GM20431 (cell line): Measurements from ENCODE around the gene VASN.

Source experiments
- in situ Hi-C: fragments of 300-500 bp; cut with MseI, MboI; formaldehyde crosslinking; loops from one replicate; pipeline ENCODE4 v1.15.0; 2020; ENCODE audit warnings: low sequenced_read_pairs; ENCODE audit not compliant: unreplicated experiment

VASN gene

DNA sequence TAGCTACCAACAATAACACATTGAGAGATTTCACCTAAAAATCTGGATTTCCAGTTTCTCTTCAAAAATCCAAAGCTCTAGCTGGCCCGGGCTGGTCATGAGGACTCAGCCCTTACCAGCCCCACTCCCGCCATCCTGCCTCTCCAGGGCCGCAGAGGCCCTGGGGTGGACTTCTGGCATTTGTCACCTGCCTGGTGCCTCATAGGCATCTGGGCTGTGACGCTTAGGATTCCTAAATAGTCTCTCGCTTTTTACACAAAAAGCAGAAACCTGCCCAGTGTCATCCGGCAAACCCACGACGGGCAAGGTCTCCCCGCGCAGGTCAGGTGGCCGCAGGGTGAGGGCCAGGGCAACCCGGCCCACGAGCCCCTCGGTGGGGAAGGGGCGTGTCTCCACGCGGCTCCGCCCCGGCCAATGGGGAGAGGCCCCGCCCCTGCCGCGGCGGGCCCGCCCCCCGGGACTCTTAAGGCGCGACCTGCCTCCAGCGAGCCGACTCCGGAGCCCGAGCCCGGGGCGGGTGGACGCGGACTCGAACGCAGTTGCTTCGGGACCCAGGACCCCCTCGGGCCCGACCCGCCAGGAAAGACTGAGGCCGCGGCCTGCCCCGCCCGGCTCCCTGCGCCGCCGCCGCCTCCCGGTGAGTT is at the start of gene VASN:
Gene VASN, plus strand, starts transcription at position 492 of the 644 bp plus-strand sequence. CDS start 9,030 bp downstream, outside the sequence.
- in situ Hi-C loops, result no loop called here

DNA sequence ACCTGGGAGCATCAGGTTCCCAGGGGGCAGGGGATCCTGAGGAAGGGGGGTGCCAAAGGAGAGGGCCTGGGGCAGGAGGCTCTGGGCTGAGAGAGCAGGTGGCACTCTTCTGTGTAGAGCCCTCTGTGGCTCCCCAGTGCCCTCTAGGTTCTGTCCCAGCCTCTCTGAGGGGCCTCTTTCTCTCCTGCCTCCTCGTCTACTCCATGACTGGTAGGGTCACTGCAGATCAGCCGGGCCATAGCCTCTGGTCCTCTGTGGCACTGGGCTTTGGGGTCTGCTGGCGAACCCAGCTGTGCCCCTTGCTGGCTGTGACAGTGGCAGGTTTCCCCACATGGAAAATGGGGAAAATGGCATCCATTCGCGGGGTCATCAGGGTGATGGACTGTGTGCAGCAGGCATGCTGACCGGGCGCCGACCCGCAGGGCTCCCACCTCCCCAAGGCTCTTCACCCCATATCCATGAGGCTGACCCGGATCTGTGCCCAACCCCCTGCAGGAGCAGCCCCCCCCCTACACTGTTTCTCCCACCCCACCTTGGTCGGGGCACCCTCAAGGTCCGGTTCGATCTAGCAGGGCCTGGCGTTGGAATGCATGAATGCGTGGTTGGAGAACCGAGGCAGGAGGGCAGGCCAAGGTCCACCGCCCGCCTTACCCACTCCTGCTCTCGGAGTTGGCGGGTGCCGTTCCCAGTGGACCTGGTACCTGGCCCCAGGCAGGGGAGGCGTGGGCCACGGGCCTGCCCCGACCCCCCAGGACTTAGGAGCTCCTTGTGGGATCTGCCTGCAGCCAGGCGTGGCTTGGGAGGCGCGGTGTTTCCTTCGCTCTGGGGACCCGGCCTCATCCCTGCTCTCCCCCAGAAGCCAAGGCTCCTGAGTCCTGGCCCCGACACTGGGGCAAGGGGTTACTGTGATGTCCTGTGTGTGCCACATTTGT is 49.3 kb upstream of the VASN start:
- in situ Hi-C loops, result no loop called here

DNA sequence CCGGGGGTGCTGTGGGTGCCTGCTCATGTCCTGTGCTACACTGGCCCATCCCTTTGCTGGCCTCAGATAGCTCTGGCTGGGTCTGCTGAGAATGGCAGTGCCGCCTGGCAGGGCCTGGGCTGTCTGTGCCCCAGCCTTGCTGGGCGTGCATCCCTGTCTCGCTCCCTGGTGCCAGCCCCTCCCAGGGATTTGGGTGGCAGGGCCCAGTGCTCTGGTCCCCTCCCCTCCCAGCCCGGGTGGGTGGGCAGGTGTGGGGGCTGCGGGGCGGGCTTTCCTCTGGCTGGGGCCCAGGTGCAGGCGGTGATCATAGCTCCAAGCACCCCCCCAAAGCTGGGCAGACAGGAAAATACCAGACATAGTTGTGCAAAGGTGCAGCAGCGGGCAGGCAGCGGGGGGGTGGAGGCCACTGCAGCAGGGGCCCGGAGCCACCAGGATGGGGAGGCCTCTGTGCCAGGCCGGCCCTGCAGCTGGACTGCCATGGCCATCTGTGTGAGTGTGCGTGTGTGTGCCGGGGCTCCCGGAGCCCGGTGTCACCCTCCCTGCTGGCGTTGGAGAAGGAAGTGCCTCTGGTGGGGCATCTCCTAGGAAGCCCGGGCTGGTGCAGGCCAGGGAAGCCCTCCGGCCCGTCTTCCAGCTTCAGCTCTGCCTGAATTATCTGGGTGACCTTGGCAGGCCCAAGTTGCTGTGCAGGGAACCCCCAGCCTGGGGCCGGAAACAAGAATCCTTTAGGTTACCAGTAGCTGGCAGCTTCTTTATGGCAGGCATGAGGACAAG is 48.4 kb upstream of the VASN start:
- in situ Hi-C loops, result no loop called here

DNA sequence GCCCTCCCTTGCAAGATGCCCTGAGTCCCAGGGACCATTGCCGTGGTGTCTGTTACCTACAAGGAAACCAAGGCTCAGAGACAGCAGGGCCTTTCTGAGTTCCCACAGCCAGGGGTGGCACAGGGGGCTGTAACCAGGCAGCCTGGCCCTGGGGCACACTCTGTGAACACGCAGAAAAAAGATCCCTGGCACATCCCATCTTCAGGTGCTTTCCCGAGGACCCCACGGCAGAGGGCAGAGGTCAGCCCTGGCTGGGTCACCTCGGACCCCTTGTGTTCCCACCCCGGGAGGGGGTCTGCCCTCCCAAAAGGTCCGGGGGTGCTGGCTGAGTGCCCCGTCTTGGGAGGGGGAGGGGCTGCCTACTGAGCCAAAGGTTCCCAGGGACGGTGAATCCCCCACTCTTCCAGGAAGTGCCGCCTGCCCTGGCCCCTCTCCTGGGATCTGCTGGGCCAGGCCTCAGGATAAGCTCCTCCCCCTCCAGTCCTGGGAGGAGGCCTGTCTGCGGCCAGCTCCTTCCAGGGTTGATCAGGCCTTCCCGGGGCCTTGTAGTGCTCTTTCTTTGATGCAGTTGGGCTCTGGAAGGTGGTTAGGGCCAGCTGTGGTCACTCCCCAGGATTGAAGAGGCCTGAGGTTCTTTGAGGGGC is 47.7 kb upstream of the VASN start:
- in situ Hi-C loops, result no loop called here

DNA sequence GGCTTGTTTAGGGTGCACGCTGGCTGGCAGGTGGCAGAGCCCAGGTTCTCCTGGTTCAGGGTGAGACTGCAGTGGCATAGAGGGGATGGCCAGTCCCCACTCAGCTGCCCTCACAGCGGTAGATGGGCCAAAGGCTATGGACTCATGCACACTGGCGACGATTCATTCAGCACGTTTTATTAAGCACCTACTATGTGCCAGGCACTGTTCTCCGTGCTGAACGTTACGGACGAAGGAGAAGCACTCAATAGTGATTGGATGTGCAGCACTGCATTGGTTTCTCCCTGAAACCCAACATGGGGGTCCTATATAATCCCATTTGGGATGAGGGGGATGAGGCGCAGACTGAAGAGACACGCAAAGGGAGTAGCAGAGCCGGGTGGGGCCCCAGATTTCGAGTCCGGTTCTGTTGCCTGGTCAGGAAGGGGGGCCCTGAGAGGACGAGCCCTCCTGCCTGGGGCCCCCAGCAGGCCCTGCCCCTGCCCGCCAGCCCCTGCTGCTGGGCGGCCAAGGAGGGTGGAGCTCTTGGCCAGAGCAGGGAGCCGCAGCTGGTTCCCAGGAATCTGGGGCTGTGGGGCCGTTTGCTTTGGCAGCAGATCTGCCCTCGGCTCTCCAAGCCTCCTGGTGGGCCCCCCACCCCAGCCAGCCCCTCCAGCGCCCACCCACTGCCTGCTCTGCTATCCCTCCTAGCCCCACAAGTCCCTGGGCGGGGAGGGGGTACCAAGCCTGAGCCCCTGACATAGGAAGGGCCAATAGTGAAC is 47.0 kb upstream of the VASN start:
- in situ Hi-C loops, result no loop called here

DNA sequence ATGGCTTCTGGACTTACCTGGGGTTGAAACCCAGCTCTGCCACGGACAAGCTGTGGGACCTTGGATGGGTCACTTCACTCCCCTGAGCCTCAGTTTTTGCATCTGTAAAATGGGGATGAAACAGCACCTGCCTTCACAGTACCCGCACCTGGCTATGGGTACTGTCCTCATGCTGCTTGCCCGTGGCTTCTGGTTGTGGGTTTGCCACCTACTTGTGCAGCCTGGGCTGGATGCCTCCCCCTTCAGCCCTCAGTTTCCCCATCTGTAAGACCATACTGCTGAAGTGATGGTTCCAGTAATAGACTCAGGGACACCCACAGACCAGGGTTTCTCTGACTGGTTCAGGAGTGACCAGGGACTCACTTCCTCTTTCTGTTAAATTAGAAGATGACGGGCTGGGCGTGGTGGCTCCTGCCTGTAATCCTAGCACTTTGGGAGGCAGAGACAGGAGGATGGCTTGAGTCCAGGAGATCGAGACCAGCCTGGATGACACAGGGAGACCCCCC is 46.3 kb upstream of the VASN start:
- in situ Hi-C loops, result no loop called here

DNA sequence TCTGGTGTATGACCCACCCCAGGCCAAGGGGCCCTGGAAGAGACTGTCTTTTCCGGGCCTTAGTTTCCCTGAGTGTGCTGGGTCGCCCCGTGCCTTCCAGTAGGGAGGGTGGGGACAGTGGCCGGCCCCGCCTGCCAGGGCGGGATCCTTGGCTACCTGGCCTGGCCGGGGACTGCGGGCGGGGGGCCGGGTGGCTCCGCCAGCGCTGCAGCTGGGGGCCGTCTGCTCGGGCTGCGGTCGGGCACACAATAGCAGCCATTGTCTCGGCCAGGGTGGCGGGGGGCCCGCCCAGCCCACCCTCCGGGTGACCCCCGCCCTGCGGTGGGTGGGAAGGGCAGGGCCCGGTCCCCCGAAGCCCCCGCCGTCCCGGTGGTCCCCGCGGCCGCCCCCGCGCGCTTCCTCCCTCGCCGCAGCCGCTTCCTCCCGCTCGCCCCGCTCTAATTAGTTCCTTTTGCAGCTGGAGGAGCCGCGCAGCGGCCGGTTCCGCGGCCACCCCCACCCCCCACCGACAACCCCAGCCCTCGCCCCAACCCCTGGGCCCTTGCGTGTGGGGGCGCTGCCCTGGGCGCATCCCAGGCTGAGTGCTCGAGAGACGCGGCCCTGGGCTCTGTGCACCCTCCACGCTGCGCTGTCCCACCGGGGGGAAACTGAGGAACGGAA is 44.1 kb upstream of the VASN start:
- in situ Hi-C loops, result no loop called here

DNA sequence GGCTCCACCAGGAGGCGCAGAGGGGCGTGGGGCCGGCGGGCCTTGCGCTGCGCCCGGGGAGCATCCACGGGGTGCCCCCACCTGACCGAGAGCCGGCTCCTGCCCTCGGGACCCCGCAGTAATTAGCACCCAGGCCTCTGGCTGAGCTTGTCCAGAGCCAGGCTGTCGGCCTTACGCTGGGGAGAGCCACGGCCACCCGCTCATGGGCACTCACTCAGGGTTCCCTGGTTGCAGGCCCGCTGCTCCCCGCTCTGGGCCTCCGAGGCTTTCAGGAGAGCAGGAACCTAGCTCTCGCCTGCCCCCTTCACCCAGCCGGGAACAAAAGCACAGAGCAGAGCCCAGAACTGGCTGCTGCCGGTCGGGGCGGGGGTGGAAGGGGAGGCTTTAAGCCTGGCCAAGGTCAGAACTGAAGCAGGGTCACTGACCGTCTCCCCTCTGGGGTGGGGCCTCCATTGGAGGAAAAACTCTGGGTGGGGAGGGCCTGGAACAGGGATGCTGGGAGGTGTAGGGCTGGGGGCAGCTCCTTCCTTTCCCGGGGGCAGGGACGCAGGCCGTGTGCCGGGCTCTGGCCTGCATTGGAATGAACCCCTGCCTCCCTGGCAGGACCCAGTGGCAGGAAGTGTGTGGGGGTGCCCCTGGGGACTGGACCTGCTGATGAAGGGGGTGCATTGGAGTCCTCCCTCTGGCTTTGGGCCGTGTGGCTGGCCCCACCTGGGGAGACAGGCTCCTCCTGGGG is 43.4 kb upstream of the VASN start:
- in situ Hi-C loops, result no loop called here

DNA sequence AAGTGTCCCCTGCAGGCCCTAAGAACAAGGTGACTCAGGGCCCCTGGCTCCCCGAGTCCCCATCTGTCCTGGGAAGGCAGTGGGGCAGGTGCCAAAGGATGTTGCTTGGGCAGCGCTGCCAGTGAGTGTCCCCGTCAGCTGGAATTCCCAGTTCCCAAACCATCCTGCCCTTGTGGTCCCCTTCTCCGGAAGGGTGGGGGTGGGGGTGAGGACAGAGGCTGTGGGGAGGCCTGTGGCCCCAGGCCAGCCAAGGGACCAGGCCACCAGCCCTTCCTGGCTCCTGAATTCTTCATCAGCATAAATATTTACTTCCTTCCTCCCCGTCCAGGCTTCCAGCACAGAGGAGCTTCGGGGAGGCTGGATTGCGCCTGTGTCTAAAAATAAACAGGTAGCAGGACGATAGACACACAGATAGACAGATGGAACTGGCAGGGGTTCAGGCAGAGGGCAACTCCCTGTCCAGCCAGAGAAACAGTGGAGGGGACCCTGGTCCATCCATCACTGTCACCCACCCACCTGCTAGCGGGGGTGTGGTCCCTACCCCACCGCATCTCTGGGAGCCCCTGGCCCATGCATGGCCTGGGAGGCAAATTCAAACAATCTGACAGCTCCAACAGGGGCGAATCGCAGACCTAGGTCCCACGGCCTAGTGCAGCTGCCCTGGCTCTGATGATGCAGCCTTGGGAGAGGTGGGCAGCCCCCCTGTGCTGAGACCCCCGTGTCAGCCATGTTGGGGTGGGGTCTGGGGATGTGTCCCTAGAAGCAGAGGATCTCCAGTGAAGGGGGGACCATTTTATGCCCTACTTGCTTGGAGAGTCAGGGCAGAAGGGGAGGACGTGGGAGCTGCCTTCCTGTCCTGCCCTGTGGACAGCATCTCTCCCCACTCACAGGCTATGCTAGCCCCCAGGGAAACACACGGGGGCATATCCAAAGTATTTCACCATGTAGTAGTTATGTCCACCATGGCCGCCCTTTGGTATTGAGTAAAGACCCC is 42.6 kb upstream of the VASN start:
- in situ Hi-C loops, result no loop called here

DNA sequence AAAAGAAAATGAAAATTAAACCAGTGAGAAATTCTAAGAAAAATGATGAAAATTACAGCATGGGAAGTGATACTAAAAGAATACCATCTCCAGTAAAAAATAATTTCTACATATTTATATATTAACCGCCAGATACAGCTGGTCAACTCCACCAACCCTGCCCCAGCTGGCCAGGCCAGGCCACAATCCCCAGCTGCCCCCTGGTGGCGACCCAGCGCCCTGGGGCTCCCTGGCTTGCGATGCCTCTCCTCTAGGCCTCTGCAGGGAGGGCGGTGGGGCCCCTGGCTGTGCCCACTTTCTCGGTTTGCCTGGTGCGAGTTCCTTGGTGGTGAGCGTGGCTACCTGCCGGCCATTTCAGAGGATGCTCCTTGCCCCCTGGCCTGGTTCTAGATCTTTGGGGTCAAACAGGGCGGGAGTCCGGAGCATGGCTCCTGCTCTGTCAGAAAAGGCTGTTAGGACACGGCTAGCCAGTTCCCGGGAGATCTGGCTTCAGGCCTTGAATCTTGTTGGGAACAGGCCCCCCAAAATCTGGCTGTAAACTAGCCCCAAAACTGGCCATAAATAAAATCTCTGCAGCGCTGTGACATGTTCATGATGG is 41.3 kb upstream of the VASN start:
- in situ Hi-C loops, result loop anchor here (10.0 kb wide), 1 partner anchor 46 kb away; no protein-coding TSS in a partner anchor

DNA sequence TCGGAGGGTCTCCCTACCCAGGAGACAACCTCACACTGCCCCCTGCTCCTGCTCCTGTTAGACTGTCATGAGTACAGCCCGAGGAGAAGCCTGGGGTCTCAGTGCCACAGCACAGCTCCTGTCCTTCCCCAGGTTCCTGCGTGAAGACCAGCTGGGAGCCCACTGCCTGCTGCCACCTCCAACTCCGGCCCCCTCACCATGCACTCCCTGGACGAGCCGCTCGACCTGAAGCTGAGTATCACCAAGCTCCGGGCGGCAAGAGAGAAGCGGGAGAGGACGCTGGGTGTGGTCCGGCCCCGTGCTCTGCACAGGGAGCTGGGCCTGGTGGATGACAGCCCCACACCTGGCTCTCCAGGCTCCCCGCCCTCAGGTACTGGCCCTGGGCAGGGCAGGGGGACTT is 39.6 kb upstream of the VASN start:
- in situ Hi-C loops, result loop anchor here (10.0 kb wide), 1 partner anchor 47 kb away; no protein-coding TSS in a partner anchor

DNA sequence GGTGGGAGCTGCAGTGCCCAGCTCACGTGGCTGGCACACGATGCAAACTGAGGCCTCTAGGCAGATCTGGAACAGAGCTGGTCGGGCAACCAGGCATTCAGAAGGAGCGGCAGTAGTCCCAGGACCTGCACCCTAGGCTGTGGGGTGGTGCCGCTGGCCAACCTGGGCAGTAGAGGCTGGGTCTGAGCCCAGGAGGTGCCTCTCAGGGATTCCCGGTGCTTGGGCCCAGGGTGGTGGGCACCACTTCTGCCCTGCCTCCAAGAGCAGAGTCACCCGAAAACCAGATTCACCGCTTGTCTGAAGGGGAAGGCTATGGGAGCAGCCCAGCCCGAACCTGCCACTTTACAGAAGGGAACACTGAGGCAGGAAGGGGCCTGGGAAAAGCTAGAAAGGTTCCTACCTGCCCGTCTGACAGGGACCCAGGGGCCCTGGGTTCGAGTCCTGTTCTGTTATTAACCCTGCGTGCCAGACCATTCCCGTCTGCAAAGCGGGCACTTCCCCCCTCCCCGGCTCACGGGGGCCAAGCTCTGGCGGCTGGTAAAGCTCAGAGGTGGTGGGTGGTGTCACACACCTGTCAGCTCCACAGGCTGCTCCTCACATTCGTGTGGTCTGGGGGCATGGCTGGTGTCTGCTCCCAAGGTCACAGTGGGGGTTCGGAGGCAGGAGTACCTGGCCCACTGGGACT is 38.9 kb upstream of the VASN start:
- in situ Hi-C loops, result loop anchor here (10.0 kb wide), 1 partner anchor 48 kb away; no protein-coding TSS in a partner anchor

DNA sequence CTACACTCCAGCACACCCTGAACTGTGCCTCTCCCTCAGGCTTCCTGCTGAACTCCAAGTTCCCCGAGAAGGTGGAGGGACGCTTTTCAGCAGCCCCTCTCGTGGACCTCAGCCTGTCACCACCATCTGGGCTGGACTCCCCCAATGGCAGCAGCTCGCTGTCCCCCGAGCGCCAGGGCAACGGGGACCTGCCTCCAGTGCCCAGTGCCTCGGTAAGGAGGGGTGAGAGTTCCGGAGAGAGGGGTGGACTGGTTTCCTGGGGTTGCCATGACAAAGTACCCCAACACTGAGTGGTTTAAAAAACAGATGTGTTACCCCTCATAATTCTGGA is 38.4 kb upstream of the VASN start:
- in situ Hi-C loops, result loop anchor here (10.0 kb wide), 1 partner anchor 48 kb away; no protein-coding TSS in a partner anchor

DNA sequence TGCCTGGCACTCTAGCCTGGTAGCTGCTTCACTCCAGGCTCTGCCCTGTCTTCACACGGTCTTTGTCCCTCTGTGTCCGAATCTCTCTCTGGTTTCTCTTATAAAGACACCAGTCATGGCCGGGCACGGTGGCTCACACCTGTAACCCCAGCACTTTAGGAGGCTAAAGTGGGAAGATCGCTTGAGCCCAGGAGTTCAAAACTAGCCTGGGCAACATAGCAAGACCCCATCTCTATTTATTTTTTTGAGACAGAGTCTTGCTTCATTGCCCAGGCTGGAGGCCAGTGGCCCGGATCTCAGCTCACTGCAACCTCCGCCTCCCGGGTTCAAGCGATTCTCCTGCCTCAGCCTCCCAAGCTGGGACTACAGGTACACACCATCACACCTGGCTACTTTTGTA is 37.9 kb upstream of the VASN start:
- in situ Hi-C loops, result loop anchor here (10.0 kb wide), 1 partner anchor 49 kb away; no protein-coding TSS in a partner anchor

DNA sequence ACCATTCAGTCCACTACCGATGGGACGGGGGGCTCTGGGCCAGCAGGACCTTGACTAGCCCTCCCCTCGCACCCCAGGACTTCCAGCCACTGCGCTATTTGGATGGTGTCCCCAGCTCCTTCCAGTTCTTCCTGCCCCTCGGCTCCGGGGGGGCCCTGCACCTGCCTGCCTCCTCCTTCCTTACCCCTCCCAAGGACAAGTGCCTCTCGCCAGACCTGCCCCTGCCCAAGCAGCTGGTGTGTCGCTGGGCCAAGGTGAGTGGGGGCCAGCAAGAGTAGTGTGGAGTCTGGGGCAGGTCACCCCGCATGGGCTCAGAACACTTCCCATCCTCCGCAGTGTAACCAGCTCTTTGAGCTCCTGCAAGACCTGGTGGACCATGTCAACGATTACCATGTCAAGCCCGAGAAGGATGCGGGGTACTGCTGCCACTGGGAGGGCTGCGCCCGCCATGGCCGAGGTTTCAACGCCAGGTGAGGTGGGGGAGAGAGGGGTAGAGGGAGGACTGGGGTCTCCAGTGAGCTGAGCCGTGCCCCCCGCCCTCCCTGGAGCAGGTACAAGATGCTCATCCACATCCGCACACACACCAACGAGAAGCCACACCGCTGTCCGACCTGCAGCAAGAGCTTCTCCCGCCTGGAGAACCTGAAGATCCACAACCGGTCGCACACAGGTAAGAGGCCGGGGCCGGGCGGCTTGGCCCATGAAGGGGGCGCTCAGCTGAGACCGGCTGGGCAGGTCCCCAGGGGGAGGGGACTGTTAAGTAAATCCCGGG is 36.7 kb upstream of the VASN start:
- in situ Hi-C loops, result loop anchor here (10.0 kb wide), 1 partner anchor 50 kb away; no protein-coding TSS in a partner anchor
